GM19035 (cell line): ENCODE results near the gene COX19.

Experiments
- ATAC-seq: cut with Tn5 transposase; IDR thresholded peaks from one replicate; pipeline ENCODE4 v1.9.1; 2021; ENCODE audit not compliant: unreplicated experiment

Gene COX19

GRCh38 chr7:979151-979550 is 3.8 kb upstream of the COX19 start:
- no peak for ATAC-seq

GRCh38 chr7:978416-979091 is 3.2 kb upstream of the COX19 start:
- ATAC-seq, result no peak

- no peak for ATAC-seq
These were observed 2.6 kb upstream of the COX19 start for GRCh38 chr7:978049-978346.

GRCh38 chr7:977326-978048 is 2.1 kb upstream of the COX19 start:
- no peak for ATAC-seq

- ATAC-seq, result no peak
These were observed 1.6 kb upstream of the COX19 start for GRCh38 chr7:976901-977325.

- no peak for ATAC-seq
These were observed 539 bp upstream of the COX19 start for GRCh38 chr7:975702-976473.

- no peak for ATAC-seq
These were observed 1.2 kb downstream of the COX19 start for GRCh38 chr7:974172-974571.

- no peak for ATAC-seq
These were observed 2.0 kb downstream of the COX19 start for GRCh38 chr7:973312-973711.

- no peak for ATAC-seq
These were observed 2.6 kb downstream of the COX19 start for GRCh38 chr7:972676-973309.

- ATAC-seq, result no peak
These were observed 3.2 kb downstream of the COX19 start for GRCh38 chr7:972110-972509.

GRCh38 chr7:970744-971143 is 4.6 kb downstream of the COX19 start:
- no peak for ATAC-seq

- no peak for ATAC-seq
These were observed 5.9 kb downstream of the COX19 start for GRCh38 chr7:969403-969802.

- no peak for ATAC-seq
These were observed 6.9 kb downstream of the COX19 start for GRCh38 chr7:968205-969105.

- ATAC-seq, result no peak
These were observed 7.8 kb downstream of the COX19 start for GRCh38 chr7:967361-968082.

GRCh38 chr7:966291-967069 is 8.9 kb downstream of the COX19 start:
- no peak for ATAC-seq

GRCh38 chr7:964401-965231 is 10.7 kb downstream of the COX19 start:
- no peak for ATAC-seq

- no peak for ATAC-seq
These were observed 11.9 kb downstream of the COX19 start for GRCh38 chr7:963236-964078.
